Measurements from ENCODE around the gene FOXN1. TPM values are rescaled to one million over a fixed set of nuclear protein-coding genes. Genes with fewer than 3 reads are reported as not detected.

FOXN1 gene
- total and polyA plus RNA-seq, 2 experiments from 2014 or later, result 0.87 TPM; not detected in 1

GRCh38 chr17:28540231-28540630 is 34.1 kb downstream of the FOXN1 start:
- H3K27ac ChIP-seq, result no peak overlapping the region
- H3K27me3 ChIP-seq, result no peaks in the 10 kb centered on the region
- no peak overlapping the region for H2AFZ ChIP-seq
- no peak for DNase-seq (ENCODE audit: low spot score)
- 89% methylated on average over 4 of the region's 4 CpGs for WGBS (ENCODE audit: low lambda C conversion rate, missing lambda C conversion rate)
- H3K79me2 ChIP-seq, result no peaks in the 10 kb centered on the region
- H3K4me3 ChIP-seq, result no peak overlapping the region
- no peaks in the 10 kb centered on the region for H3K9me3 ChIP-seq (ENCODE audit: low read depth)
- H3K36me3 ChIP-seq (replicated peaks; ENCODE audit: insufficient read depth, low read depth), result no peaks in the 10 kb centered on the region
- TF ChIP-seq EZH2 (IDR thresholded peaks at IDR 0.05; ENCODE audit: borderline replicate concordance) (no peak), EZH2phosphoT487 (IDR thresholded peaks at IDR 0.05; ENCODE audit: low read depth, severe bottlenecking, unreplicated experiment) (no peak), CTCF (IDR thresholded peaks at IDR 0.05; ENCODE audit: poor library complexity) (no peak)
- no peak overlapping the region for H3K4me2 ChIP-seq
- H4K20me1 ChIP-seq (ENCODE audit: insufficient read depth, poor library complexity, severe bottlenecking), result no peaks in the 10 kb centered on the region
- H3K9me2 ChIP-seq (replicated peaks; ENCODE audit: insufficient read depth), result no peaks in the 10 kb centered on the region
- no peaks in the 10 kb centered on the region for H3K4me1 ChIP-seq (ENCODE audit: insufficient read depth)

- Histone ChIP-seq H3K4me3 (no peak overlapping the region), H3K36me3 (replicated peaks; ENCODE audit: insufficient read depth, low read depth) (no peaks in the 10 kb centered on the region), H3K79me2 (no peaks in the 10 kb centered on the region), H3K9me2 (replicated peaks; ENCODE audit: insufficient read depth) (no peaks in the 10 kb centered on the region), H3K9me3 (ENCODE audit: low read depth) (no peaks in the 10 kb centered on the region), H2AFZ (no peak overlapping the region), H3K4me1 (ENCODE audit: insufficient read depth) (no peaks in the 10 kb centered on the region), H3K4me2 (no peak overlapping the region), H3K27me3 (no peaks in the 10 kb centered on the region), H4K20me1 (ENCODE audit: insufficient read depth, poor library complexity, severe bottlenecking) (no peaks in the 10 kb centered on the region), H3K27ac (no peak overlapping the region)
- no peak for DNase-seq (ENCODE audit: low spot score)
- 77% methylated on average over 4 of the region's 4 CpGs for WGBS (ENCODE audit: low lambda C conversion rate, missing lambda C conversion rate)
- TF ChIP-seq EZH2phosphoT487 (IDR thresholded peaks at IDR 0.05; ENCODE audit: low read depth, severe bottlenecking, unreplicated experiment) (no peak), CTCF (IDR thresholded peaks at IDR 0.05; ENCODE audit: poor library complexity) (no peak), EZH2 (IDR thresholded peaks at IDR 0.05; ENCODE audit: borderline replicate concordance) (no peak)
Observed at GRCh38 chr17:28541439-28541838, 35.3 kb downstream of the FOXN1 start.

- Histone ChIP-seq H3K36me3 (replicated peaks; ENCODE audit: insufficient read depth, low read depth) (no peaks in the 10 kb centered on the region), H3K79me2 (no peaks in the 10 kb centered on the region), H3K27ac (no peak overlapping the region), H2AFZ (no peak overlapping the region), H3K4me1 (ENCODE audit: insufficient read depth) (no peaks in the 10 kb centered on the region), H4K20me1 (ENCODE audit: insufficient read depth, poor library complexity, severe bottlenecking) (no peaks in the 10 kb centered on the region), H3K9me3 (ENCODE audit: low read depth) (no peaks in the 10 kb centered on the region), H3K4me2 (no peak overlapping the region), H3K27me3 (no peaks in the 10 kb centered on the region), H3K9me2 (replicated peaks; ENCODE audit: insufficient read depth) (no peaks in the 10 kb centered on the region), H3K4me3 (no peak overlapping the region)
- whole genome bisulfite sequencing (ENCODE audit: low lambda C conversion rate, missing lambda C conversion rate), result 76% methylated on average over 4 of the region's 4 CpGs
- no peak for TF ChIP-seq CTCF (IDR thresholded peaks at IDR 0.05; ENCODE audit: poor library complexity)
- TF ChIP-seq EZH2phosphoT487 (IDR thresholded peaks at IDR 0.05; ENCODE audit: low read depth, severe bottlenecking, unreplicated experiment), result no peak
- no peak for TF ChIP-seq EZH2 (IDR thresholded peaks at IDR 0.05; ENCODE audit: borderline replicate concordance)
- no peak for DNase-seq (ENCODE audit: low spot score)
Observed at GRCh38 chr17:28544402-28545140, 38.4 kb downstream of the FOXN1 start.
